Esophagus (tissue), 2 donors: ENCODE results near the gene RGS13. TPM values are rescaled to one million over a fixed set of nuclear protein-coding genes. Genes with fewer than 3 reads are reported as not detected.
"Not testable (repeated sequence)": the region's sequence is repeated elsewhere in the genome, so short reads cannot be mapped to it uniquely, and the experiment has no call there.

Source experiments
- H3K27ac ChIP-seq, 2 donors: one replicate each; pipeline ENCODE4 v1.5.1; 2013; ENCODE audit warnings: low read depth in 2 of 2, mild to moderate bottlenecking in 2 of 2, inconsistent platforms in 1 of 2, low read length in 1 of 2, moderate library complexity in 1 of 2
- H3K27me3 ChIP-seq, 2 donors: one replicate each; pipeline ENCODE4 v1.6.1; 2013; ENCODE audit warnings: low read length in 2 of 2, control low read depth in 1 of 2, mild to moderate bottlenecking in 1 of 2; ENCODE audit not compliant: insufficient read depth in 2 of 2, control insufficient read depth in 1 of 2
- H3K36me3 ChIP-seq, 2 donors: one replicate each; pipeline ENCODE4 v1.6.1; 2013; ENCODE audit warnings: low read length in 1 of 2; ENCODE audit not compliant: control insufficient read depth in 2 of 2, insufficient read depth in 2 of 2
- H3K4me1 ChIP-seq, 2 donors: one replicate each; pipeline ENCODE4 v1.6.1; 2013; ENCODE audit warnings: low read length in 1 of 2; ENCODE audit not compliant: control insufficient read depth in 2 of 2, insufficient read depth in 2 of 2
- H3K4me3 ChIP-seq, 2 donors: one replicate each; pipeline ENCODE4 v1.5.1; 2013; ENCODE audit warnings: low read length in 2 of 2, mild to moderate bottlenecking in 2 of 2, low read depth in 1 of 2, moderate library complexity in 1 of 2
- H3K9me3 ChIP-seq, 2 donors: one replicate each; pipeline ENCODE4 v1.6.1; 2013; ENCODE audit warnings: mild to moderate bottlenecking in 2 of 2, low read depth in 1 of 2, low read length in 1 of 2, moderate library complexity in 1 of 2; ENCODE audit not compliant: control insufficient read depth in 2 of 2, insufficient read depth in 1 of 2
- WGBS, 2 donors: extraction: QIAGEN DNeasy Blood & Tissue Kit; methylation state at CpG; one replicate each; pipeline ENCODE4 v1.1.7; 2013; 5-methylcytosine and 5-hydroxymethylcytosine counted together
- polyA plus RNA-seq, 2 donors: library from polyadenylated mRNA; stranded (reverse); fragments of 200-250 nt; gene quantifications; one replicate each; pipeline ENCODE4 v1.2.3, GENCODE V29; 2013
- donor health status: healthy with polysubstance abuse.
- donor health status: Bipolar disorder and iron deficiency.

Gene RGS13
- polyA plus RNA-seq, 2 donors: 0.13 to 0.22 TPM

DNA sequence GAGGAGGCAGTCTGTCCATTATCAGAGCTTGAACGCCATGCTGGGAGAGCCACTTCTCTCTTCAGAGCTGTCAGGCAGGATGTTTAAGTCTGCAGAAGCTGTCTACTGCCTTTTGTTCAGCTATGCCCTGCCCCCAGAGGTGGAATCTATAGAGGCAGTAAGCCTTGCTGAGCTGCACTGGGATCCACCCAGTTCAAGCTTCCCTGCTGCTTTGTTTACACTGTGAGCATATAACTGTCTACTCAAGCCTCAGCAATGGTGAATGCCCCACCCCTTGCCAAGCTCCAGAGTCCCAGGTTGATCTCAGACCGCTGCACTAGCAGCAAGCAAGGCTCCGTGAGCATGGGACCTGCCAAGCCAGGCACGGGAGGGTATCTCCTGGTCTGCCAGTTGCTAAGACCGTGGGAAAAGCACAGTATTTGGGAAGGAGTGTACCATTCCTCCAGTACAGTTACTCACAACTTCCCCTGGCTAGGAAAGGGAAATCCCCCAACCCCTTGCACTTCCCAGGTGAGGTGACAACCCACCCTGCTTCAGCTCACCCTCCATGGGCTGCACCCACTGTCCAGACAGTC, 32.5 kb downstream of the RGS13 start:
- H3K4me1 ChIP-seq: peaks cover 0 to 2% of the 10 kb centered on the region in 2 donors
- WGBS, 2 donors: 68 to 77% methylated on average over 5 of the region's 5 CpGs

DNA sequence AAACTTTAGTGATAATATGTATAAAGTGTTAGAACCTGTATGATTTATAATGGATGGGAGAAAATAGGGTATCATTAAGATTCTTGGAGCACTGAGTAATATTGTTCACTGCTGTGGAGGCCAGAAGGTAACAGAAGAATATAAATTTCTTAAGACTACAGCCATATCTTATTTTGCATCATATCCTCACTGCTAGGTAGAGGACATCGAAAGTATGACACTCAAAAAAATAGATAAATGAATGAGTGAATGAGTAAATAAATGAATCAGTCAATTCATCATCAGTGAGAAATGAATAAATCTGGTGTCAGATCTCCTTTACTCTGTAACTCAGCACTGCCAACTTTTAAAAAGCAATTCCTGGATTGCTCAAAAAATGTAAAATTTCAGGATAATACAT, 33.2 kb downstream of the RGS13 start:
- no peak overlapping the region for H3K4me3 ChIP-seq
- H3K9me3 ChIP-seq: peaks cover 0 to 5% of the 10 kb centered on the region in 2 donors
- no peak overlapping the region for H3K27ac ChIP-seq
- no peaks in the 10 kb centered on the region for H3K27me3 ChIP-seq
- 78 to 80% methylated on average over 1 of the region's 1 CpG for WGBS, 2 donors
- H3K4me1 ChIP-seq: peaks cover 0 to 2% of the 10 kb centered on the region in 2 donors
- no peaks in the 10 kb centered on the region for H3K36me3 ChIP-seq

More for the DNA sequence above, 32.5 kb downstream of the RGS13 start:
- Histone ChIP-seq H3K9me3 (peaks cover 0 to 5% of the 10 kb centered on the region in 2 donors), H3K4me3 (no peak overlapping the region), H3K27ac (no peak overlapping the region), H3K36me3 (no peaks in the 10 kb centered on the region), H3K27me3 (no peaks in the 10 kb centered on the region)

DNA sequence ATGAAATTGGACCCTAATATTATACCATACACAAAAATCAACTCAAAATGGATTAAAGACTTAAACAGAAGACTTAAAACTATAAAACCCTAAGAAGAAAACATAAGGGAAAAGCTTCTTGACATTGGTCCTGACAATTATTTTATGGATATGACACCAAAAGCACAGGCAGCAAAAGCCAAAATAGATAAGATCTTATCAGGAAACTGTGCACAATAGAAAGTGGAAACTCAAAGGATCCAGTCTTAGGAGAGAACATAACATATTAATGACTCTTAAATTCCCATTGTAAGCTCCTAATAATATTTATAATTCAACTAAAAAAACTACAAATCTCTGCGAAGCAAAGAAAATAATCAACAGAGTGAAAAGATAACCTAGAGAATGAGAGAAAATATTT, 39.8 kb downstream of the RGS13 start:
- no peaks in the 10 kb centered on the region for H3K9me3 ChIP-seq
- H3K27ac ChIP-seq: no peak overlapping the region
- no peaks in the 10 kb centered on the region for H3K36me3 ChIP-seq
- no peak overlapping the region for H3K4me3 ChIP-seq
- H3K4me1 ChIP-seq: no peaks in the 10 kb centered on the region
- H3K27me3 ChIP-seq: no peaks in the 10 kb centered on the region
- WGBS, 2 donors: 48 to 77% methylated on average over 1 of the region's 1 CpG

DNA sequence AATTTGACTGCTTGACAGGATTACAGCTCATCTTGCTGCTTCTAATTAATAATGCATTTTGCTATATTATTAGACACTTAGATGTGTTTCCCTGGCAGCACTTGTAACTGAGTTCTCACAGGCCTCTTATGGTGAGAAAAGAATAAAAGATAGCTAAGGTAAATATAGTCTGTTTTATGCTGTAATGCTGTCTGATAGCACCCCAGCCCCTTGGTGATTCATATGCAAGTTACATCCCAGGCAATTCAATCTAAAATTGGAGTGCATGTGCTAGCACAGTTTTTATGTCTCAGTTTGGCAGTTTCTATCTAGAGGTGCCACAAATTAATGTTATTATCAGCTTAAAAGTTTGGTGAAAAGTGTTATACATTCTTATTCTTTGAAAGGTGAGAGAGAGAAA, 42.2 kb downstream of the RGS13 start:
- H3K4me1 ChIP-seq: no peaks in the 10 kb centered on the region
- H3K9me3 ChIP-seq: no peaks in the 10 kb centered on the region
- H3K36me3 ChIP-seq: no peaks in the 10 kb centered on the region
- no peak overlapping the region for H3K4me3 ChIP-seq
- H3K27me3 ChIP-seq: no peaks in the 10 kb centered on the region
- no peak overlapping the region for H3K27ac ChIP-seq

DNA sequence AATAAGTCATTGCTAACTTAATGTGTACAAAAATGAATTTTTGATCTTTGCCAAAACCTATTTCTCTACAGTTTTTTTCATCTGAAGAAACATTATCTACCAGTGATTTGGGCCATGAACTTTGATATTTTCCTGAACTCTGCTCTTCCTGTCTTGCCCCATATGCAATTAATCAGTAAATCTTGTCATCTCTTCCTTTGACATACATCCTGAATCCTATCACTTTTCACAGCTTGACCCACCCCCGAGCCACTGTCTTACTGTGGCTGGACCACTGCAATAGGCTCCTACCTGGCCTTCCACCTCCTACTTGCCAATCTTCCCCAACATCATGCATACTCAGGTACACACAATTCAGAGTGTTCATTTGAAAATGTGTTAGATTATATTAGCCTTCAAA, 46.4 kb downstream of the RGS13 start:
- Histone ChIP-seq H3K4me3 (no peak overlapping the region), H3K9me3 (no peaks in the 10 kb centered on the region), H3K4me1 (no peaks in the 10 kb centered on the region), H3K36me3 (no peaks in the 10 kb centered on the region), H3K27ac (no peak overlapping the region), H3K27me3 (no peaks in the 10 kb centered on the region)
- 77 to 83% methylated on average over 1 of the region's 1 CpG for WGBS, 2 donors

DNA sequence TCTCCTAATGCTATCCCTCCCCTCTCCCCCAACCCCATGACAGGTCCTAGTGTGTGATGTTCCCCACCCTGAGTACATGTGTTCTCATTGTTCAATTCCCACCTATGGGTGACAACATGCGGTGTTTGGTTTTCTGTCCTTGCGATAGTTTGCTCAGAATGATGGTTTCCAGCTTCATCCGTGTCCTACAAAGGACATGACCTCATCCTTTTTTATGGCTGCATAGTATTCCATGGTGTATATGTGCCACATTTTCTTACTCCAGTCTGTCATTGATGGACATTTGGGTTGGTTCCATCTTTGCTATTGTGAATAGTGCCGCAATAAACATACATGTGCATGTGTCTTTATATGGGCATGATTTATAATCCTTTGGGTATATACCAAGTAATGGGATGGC, 47.1 kb downstream of the RGS13 start:
- H3K4me1 ChIP-seq, H3K27ac ChIP-seq, H3K9me3 ChIP-seq, H3K36me3 ChIP-seq, H3K27me3 ChIP-seq, H3K4me3 ChIP-seq: not testable (repeated sequence)
- 96 to 98% methylated on average over 4 of the region's 4 CpGs for WGBS, 2 donors

DNA sequence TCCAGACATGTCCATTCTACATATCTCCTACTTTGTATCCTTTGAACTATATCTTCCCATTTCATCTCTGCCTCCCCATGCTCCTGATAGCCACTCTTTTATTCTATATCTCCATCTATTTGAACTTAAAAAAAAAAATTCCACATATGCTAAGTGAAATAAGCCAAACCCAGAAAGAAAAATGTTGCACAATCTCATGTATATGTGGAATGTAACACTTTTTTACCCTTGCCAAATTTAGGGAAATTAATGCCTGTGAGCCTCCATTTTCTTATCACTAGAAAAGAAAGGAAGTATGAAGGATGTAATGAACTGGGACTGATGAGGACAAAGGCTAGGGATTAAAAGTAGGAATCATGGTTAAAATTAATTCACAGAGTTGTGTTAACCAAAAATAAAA, 53.5 kb downstream of the RGS13 start:
- H3K27ac ChIP-seq: no peak overlapping the region

DNA sequence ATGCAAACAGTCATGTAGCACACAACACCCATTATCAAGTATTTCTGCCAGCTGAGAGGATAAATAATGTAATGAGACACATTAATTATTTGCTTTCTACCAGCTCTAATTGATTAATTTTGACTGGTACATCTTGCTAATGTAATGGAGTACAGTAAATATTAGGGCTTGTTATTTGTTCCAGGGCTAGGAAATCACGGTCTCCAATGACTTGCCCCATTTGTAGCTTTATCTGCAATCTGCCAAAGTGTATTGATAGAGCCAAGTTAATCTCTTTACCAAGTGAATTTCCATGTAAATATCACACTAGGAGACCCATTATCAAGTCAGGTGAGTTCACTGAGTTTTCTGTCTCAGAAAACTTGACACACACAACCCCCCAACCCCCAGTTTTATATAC, 55.1 kb downstream of the RGS13 start:
- Histone ChIP-seq H3K36me3 (no peaks in the 10 kb centered on the region), H3K4me1 (no peaks in the 10 kb centered on the region), H3K4me3 (no peak overlapping the region), H3K9me3 (peaks cover 0 to 4% of the 10 kb centered on the region in 2 donors), H3K27ac (no peak overlapping the region), H3K27me3 (no peaks in the 10 kb centered on the region)
- WGBS, 2 donors: 45 to 56% methylated on average over 1 of the region's 1 CpG

More for the DNA sequence above, 53.5 kb downstream of the RGS13 start:
- no peaks in the 10 kb centered on the region for H3K4me1 ChIP-seq
- H3K4me3 ChIP-seq: no peak overlapping the region
- peaks cover 0 to 4% of the 10 kb centered on the region in 2 donors for H3K9me3 ChIP-seq
- no peaks in the 10 kb centered on the region for H3K36me3 ChIP-seq
- no peaks in the 10 kb centered on the region for H3K27me3 ChIP-seq

DNA sequence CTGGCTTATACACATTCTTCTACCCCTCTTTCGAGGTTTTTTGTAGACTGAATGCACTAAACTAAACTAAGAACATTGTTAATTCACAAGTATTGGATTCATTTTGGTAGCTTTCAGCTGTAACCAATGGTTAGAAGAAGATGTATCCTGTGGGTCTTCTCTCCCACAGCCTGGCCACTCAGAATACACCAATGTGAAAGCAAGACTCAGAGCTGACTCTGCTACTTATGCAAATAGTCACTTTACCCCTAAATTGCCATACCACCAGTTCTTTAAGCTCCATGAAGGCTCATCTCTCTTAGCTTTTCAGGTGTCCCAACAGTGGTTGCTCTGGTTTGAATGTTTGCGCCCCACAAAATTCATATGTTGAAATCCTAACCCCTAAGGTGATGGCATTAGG, 60.1 kb downstream of the RGS13 start:
- Histone ChIP-seq H3K4me3 (no peak overlapping the region), H3K36me3 (no peaks in the 10 kb centered on the region), H3K27ac (no peak overlapping the region), H3K9me3 (no peaks in the 10 kb centered on the region), H3K4me1 (no peaks in the 10 kb centered on the region), H3K27me3 (no peaks in the 10 kb centered on the region)
- 84 to 88% methylated on average over 2 of the region's 2 CpGs for WGBS, 2 donors

DNA sequence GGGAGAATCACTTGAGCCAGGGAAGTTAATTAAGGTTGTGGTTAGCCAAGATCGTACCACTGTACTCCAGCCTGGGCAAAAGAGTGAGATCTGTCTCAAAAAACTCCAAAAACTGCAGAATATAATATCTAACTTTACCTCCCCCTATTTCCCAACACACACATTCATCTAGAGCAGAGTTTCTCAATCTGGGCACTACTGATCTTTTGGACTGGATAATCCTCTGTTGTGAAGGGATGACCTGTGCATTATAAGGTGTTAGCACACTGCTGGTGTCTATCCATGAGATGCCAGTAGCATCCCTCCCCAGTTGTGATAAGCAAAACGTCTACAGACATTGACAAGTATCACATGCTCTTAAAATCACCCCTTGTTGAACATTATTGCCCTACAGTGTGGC, 61.8 kb downstream of the RGS13 start:
- no peaks in the 10 kb centered on the region for H3K27me3 ChIP-seq
- 68 to 77% methylated on average over 2 of the region's 2 CpGs for WGBS, 2 donors
- H3K4me1 ChIP-seq: no peaks in the 10 kb centered on the region
- H3K9me3 ChIP-seq: no peaks in the 10 kb centered on the region
- no peak overlapping the region for H3K4me3 ChIP-seq
- no peak overlapping the region for H3K27ac ChIP-seq
- H3K36me3 ChIP-seq: no peaks in the 10 kb centered on the region
